Head of caudate nucleus (tissue), 42 donors: Measurements from ENCODE around the gene WEE2.
"Not testable (repeated sequence)": the region's sequence is repeated elsewhere in the genome, so short reads cannot be mapped to it uniquely, and the experiment has no call there.

Source experiments
- DNase-seq, 42 donors: peaks; one replicate each; pipeline versions ENCODE4 v3.0.0 to v3.0.0-alpha.2; 2020 to 2021; ENCODE audit warnings: mixed read lengths in 7 of 42
- intact Hi-C: fragments of 100-400 bp; cut with DNase I; formaldehyde crosslinking; loops from one replicate; pipeline ENCODE4 v1.15.0; 2022

Gene WEE2

DNA sequence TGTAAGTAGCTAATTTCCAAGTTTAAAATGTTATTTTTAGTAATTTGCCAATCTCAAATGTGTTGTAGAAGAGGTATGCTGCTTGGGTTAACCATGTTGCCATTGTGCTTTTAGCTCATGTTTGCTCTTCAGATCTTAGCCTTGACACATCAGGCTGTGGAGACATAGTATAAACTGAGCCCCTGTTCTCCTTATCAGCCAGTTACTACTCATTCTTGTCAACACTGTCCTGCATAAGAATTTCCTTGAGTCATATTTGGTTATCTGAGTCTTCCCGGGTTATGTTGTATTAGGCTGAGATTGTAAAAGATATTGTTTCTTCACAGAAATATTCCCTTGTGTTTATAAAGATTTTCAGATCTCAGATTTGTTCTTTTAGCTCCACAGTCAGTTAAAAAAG lies 34.1 kb downstream of the WEE2 start:
- no peak for DNase-seq

GRCh38 chr7:141744131-141744530 lies 36.0 kb downstream of the WEE2 start:
- no peak for DNase-seq
- intact Hi-C loops = no loop called here

More for the DNA sequence above, 34.1 kb downstream of the WEE2 start:
- intact Hi-C loops = no loop called here

GRCh38 chr7:141748396-141748795 lies 40.2 kb downstream of the WEE2 start:
- no peak for DNase-seq
- intact Hi-C loops = no loop called here

GRCh38 chr7:141751904-141752303 lies 43.8 kb downstream of the WEE2 start:
- intact Hi-C loops, DNase-seq: not testable (repeated sequence)

DNA sequence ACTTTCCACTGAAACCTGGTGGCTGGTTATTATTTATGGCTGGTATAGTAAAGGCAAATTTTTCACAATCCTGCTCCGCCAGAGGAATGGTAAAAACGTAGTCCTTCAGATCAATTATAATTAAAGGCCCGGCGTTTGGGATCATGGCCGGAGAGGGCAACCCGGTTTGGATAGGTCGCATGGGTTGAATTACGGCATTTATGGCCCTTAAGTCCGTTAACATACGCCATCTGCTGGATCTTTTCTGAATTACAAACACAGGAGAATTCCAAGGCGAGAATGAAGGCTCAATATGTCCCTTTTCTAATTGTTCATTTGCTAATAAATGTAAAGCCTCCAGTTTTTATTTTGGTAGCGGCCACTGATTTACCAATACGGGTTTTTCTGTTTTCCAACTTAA lies 44.5 kb downstream of the WEE2 start:
- intact Hi-C loops = no loop called here

DNA sequence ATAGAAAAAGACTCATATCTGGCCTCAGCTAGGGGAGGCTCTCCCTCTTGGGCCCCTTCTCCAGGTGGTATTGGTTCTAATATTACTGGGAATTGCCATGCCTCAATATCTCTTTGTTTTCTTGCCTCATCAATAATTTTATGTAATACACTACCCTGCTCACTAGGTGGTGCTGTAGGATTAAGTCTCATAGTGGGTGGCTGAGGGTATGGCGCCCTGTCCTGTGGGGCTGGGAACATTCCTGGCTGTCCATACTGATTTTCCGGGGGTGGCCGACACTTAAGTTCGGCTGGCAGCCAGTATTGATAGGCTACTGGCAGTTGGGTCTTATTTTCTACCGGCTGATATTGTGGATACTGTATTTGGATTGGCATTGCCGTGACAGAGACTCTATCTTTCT lies 46.8 kb downstream of the WEE2 start:
- intact Hi-C loops = no loop called here
- DNase-seq = no peak

More for the DNA sequence above, 44.5 kb downstream of the WEE2 start:
- no peak for DNase-seq

GRCh38 chr7:141763797-141764196 lies 55.6 kb downstream of the WEE2 start, which contains the start of gene TAS2R3:
TAS2R3 (plus strand) TSS chr7:141764097; CDS start chr7:141764159, 62 bp downstream.
- intact Hi-C loops = no loop called here
- no peak for DNase-seq

DNA sequence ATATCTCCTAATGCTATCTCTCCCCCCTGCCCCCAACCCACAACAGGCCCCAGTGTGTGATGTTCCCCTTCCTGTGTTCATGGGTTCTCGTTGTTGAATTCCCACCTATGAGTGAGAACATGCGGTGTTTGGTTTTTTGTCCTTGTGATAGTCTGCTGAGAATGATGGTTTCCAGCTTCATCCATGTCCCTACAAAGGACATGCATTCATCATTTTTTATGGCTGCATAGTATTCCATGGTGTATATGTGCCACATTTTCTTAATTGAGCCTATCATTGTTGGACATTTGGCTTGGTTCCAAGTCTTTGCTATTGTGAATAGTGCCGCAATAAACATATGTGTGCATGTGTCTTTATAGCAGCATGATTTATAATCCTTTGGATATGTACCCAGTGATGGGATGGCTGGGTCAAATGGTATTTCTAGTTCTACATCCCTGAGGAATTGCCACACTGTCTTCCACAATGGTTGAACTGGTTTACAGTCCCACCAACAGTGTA lies 62.0 kb downstream of the WEE2 start:
- DNase-seq, intact Hi-C loops: not testable (repeated sequence)

- intact Hi-C loops = no loop called here
- no peak for DNase-seq
Measured at GRCh38 chr7:141776374-141776773, 68.2 kb downstream of the WEE2 start, which contains the start of gene TAS2R4. TAS2R4 (plus strand) TSS chr7:141776674; CDS start chr7:141778489, 1,815 bp downstream.
